T-helper 2 cell treated with Interferon-gamma antibody and Interleukin-4, amounts not matched to agents 100 ng/mL and 5 ng/mL, for 36 hours (primary cell): ENCODE measurements around the gene GDF7. TPM values are rescaled to one million over a fixed set of nuclear protein-coding genes. Genes with fewer than 3 reads are reported as not detected.

Experiments
- total RNA-seq: library from RNA; stranded (reverse); gene quantifications from 2 replicates; pipeline ENCODE4 v1.2.3, GENCODE V29; 2022

The GDF7 gene
- total RNA-seq, 1 donor from 2014 or later, result 0.02 TPM

Other genes with a start within 250 kb of the GDF7 start
- 2.8 and 2.9 TPM in 2 replicates for gene RHOB, start 220.1 kb upstream of the GDF7 start, total RNA-seq
- gene HS1BP3, start 16.0 kb upstream of the GDF7 start, total RNA-seq, result 12.0 and 12.3 TPM in 2 replicates
- 31.3 and 33.6 TPM in 2 replicates for gene LDAH, start 156.0 kb downstream of the GDF7 start, total RNA-seq